ENCODE results near the gene SUPT3H. TPM values are rescaled to one million over a fixed set of nuclear protein-coding genes. Genes with fewer than 3 reads are reported as not detected.

Gene SUPT3H
- total and polyA plus RNA-seq, 2 of the 13 experiments (the other 11 are each of a cell fraction or from before 2014, with no cell fraction given) = 11.9 to 36.1 TPM

- no peak for TF ChIP-seq PBX2 (CRISPR knock-in tag; IDR thresholded peaks at IDR 0.05)
- no peak for TF ChIP-seq ZEB1 (IDR thresholded peaks at IDR 0.05; ENCODE audit: insufficient replicate concordance, low read depth)
- no peak for TF ChIP-seq RARG (CRISPR knock-in tag; IDR thresholded peaks at IDR 0.05; ENCODE audit: low read depth)
- no peak; the same call in 1 of the 2 replicates for TF ChIP-seq ZNF431 (CRISPR knock-in tag; IDR thresholded peaks at IDR 0.05; ENCODE audit: borderline replicate concordance, low read depth)
- TF ChIP-seq ZNF362 (CRISPR knock-in tag; IDR thresholded peaks at IDR 0.05; ENCODE audit: borderline replicate concordance) = peak; percentile 51; the same call in 1 of the 2 replicates
- no peak for TF ChIP-seq RAD21 (CRISPR knock-in tag; IDR thresholded peaks at IDR 0.05)
- TF ChIP-seq ZNF512B (CRISPR knock-in tag; IDR thresholded peaks at IDR 0.05; ENCODE audit: borderline replicate concordance) = no peak
- TF ChIP-seq ZBTB46 (CRISPR knock-in tag; IDR thresholded peaks at IDR 0.05; ENCODE audit: borderline replicate concordance) = no peak
- TF ChIP-seq SSRP1 (CRISPR knock-in tag; IDR thresholded peaks at IDR 0.05) = no peak
- TF ChIP-seq ELF4 (CRISPR knock-in tag; IDR thresholded peaks at IDR 0.05; ENCODE audit: borderline replicate concordance) = no peak
- no peak for TF ChIP-seq SATB2 (CRISPR knock-in tag; IDR thresholded peaks at IDR 0.05)
- peak; percentile 49; the same call in 1 of the 2 replicates for TF ChIP-seq RAD51 (IDR thresholded peaks at IDR 0.05; ENCODE audit: borderline replicate concordance)
- no peak for TF ChIP-seq ZNF883 (CRISPR knock-in tag; IDR thresholded peaks at IDR 0.05; ENCODE audit: not compliant biosample characterization)
- no peak for TF ChIP-seq LBX2 (CRISPR knock-in tag; IDR thresholded peaks at IDR 0.05; ENCODE audit: borderline replicate concordance)
- TF ChIP-seq LCORL (IDR thresholded peaks at IDR 0.05) = no peak
- 0 out of 2 replicates have a peak, but pooled peaks have one; percentile 31 for TF ChIP-seq LCORL (CRISPR knock-in tag; IDR thresholded peaks at IDR 0.05)
- TF ChIP-seq CEBPB (IDR thresholded peaks at IDR 0.05; ENCODE audit: borderline replicate concordance, low read depth, low read length) = peak; percentile 73; the same call in 1 of the 2 replicates
- TF ChIP-seq ARHGAP35 (CRISPR knock-in tag; IDR thresholded peaks at IDR 0.05; ENCODE audit: borderline replicate concordance) = no peak
- TF ChIP-seq ZBTB26 (CRISPR knock-in tag; IDR thresholded peaks at IDR 0.05; ENCODE audit: borderline replicate concordance) = no peak
- TF ChIP-seq SIN3A (IDR thresholded peaks at IDR 0.05; ENCODE audit: borderline replicate concordance, low read depth, low read length) = no peak
Measured at GRCh38 chr6:44920952-44921491, 456.7 kb downstream of the SUPT3H start (continued).

Data from HepG2 (cell line).